NCI-H345 treated with DMSO at 0.1 percent for 48 hours (cell line): ENCODE results near the gene HPSE2.

Experiments
- DNase-seq: peaks from one replicate; lab custom pipeline; 2025; ENCODE audit not compliant: unreplicated experiment; lab: John Stamatoyannopoulos, UW

Gene HPSE2

GRCh38 chr10:98469001-98469931 is 766.4 kb downstream of the HPSE2 start:
- DNase-seq, result no peak

- DNase-seq, result peak; percentile 48
These were observed 767.9 kb downstream of the HPSE2 start for GRCh38 chr10:98467506-98468318.

- DNase-seq, result no peak
These were observed 768.7 kb downstream of the HPSE2 start for GRCh38 chr10:98466861-98467505.

GRCh38 chr10:98465866-98466265 is 769.8 kb downstream of the HPSE2 start:
- no peak for DNase-seq

- no peak for DNase-seq
These were observed 771.5 kb downstream of the HPSE2 start for GRCh38 chr10:98463976-98464754.

- DNase-seq, result no peak
These were observed 772.6 kb downstream of the HPSE2 start for GRCh38 chr10:98463016-98463415.

- DNase-seq, result no peak
These were observed 774.2 kb downstream of the HPSE2 start for GRCh38 chr10:98461500-98461842.

GRCh38 chr10:98460837-98461499 is 774.7 kb downstream of the HPSE2 start:
- DNase-seq, result no peak

- no peak for DNase-seq
These were observed 776.6 kb downstream of the HPSE2 start for GRCh38 chr10:98458809-98459784.

- DNase-seq, result no peak
These were observed 777.9 kb downstream of the HPSE2 start for GRCh38 chr10:98457721-98458120.

- DNase-seq, result peak; percentile 16
These were observed 778.8 kb downstream of the HPSE2 start for GRCh38 chr10:98456686-98457482.

- DNase-seq, result peak; percentile 52
These were observed 779.5 kb downstream of the HPSE2 start for GRCh38 chr10:98456043-98456570.

GRCh38 chr10:98453729-98454128 is 781.9 kb downstream of the HPSE2 start:
- DNase-seq, result no peak

GRCh38 chr10:98450618-98451017 is 785.0 kb downstream of the HPSE2 start:
- no peak for DNase-seq

GRCh38 chr10:98449287-98449686 is 786.4 kb downstream of the HPSE2 start:
- DNase-seq, result no peak

GRCh38 chr10:98446661-98447221 is 788.9 kb downstream of the HPSE2 start, which contains the start of gene HPS1:
Gene HPS1 (minus strand): TSS chr10:98446935. CDS start chr10:98443240, 3,695 bp downstream.
- DNase-seq, result no peak

- no peak for DNase-seq
These were observed 789.4 kb downstream of the HPSE2 start for GRCh38 chr10:98446151-98446660.
